Activated T-helper 17 cell treated with anti-CD3 and anti-CD28 coated beads, Interleukin-2, amount 50 U/mL, for 72 hours (primary cell): ENCODE results near the gene ZBTB5. TPM values are rescaled to one million over a fixed set of nuclear protein-coding genes. Genes with fewer than 3 reads are reported as not detected.
"Not testable (repeated sequence)": the region's sequence is repeated elsewhere in the genome, so short reads cannot be mapped to it uniquely, and the experiment has no call there.

ENCODE experiments used
- ATAC-seq: fragments of 150-1000 bp; cut with Tn5 transposase; replicated peaks from 2 replicates; pipeline ENCODE4 v1.10.0; 2021; ENCODE audit warnings: mild to moderate bottlenecking, moderate library complexity
- H3K27ac Mint-ChIP-seq: one replicate; pipeline ENCODE4 v1.8.0; 2022; ENCODE audit warnings: mixed read lengths
- H3K27me3 Mint-ChIP-seq: one replicate; pipeline ENCODE4 v1.8.0; 2022; ENCODE audit warnings: mixed read lengths
- H3K36me3 Mint-ChIP-seq: one replicate; pipeline ENCODE4 v1.8.0; 2022; ENCODE audit warnings: low read depth, mild to moderate bottlenecking, mixed read lengths
- H3K4me1 Mint-ChIP-seq: one replicate; pipeline ENCODE4 v1.8.0; 2022; ENCODE audit warnings: mixed read lengths
- H3K4me3 Mint-ChIP-seq: one replicate; pipeline ENCODE4 v1.8.0; 2022; ENCODE audit warnings: mild to moderate bottlenecking, mixed read lengths
- H3K9me3 Mint-ChIP-seq: one replicate; pipeline ENCODE4 v1.8.0; 2022; ENCODE audit warnings: mixed read lengths
- total RNA-seq, 2 donors: library from RNA; stranded (reverse); gene quantifications; one replicate each; pipeline ENCODE4 v1.2.3, GENCODE V29; 2022

The ZBTB5 gene
- total RNA-seq, 2 donors from 2014 or later = 7.7 to 13.8 TPM

GRCh38 chr9:37430841-37431597 is 34.2 kb downstream of the ZBTB5 start:
- Mint-ChIP-seq H3K27ac (peak overlapping the region; percentile 20), H3K27me3 (no peaks in the 10 kb centered on the region), H3K4me3 (no peak overlapping the region), H3K36me3 (peaks cover 64% of the 10 kb centered on the region), H3K4me1 (no peaks in the 10 kb centered on the region), H3K9me3 (no peaks in the 10 kb centered on the region)
- no peak for ATAC-seq

- Mint-ChIP-seq H3K4me3 (no peak overlapping the region), H3K27ac (no peak overlapping the region), H3K27me3 (no peaks in the 10 kb centered on the region)
Measured at GRCh38 chr9:37429441-37430285, 35.6 kb downstream of the ZBTB5 start.

GRCh38 chr9:37428345-37428744 is 36.9 kb downstream of the ZBTB5 start:
- Mint-ChIP-seq H3K9me3 (no peaks in the 10 kb centered on the region), H3K27ac (no peak overlapping the region), H3K27me3 (no peaks in the 10 kb centered on the region), H3K4me3 (no peak overlapping the region), H3K4me1 (no peaks in the 10 kb centered on the region), H3K36me3 (peaks cover 49% of the 10 kb centered on the region)
- ATAC-seq = no peak

More at GRCh38 chr9:37429441-37430285, 35.6 kb downstream of the ZBTB5 start:
- ATAC-seq = no peak
- Mint-ChIP-seq H3K4me1 (no peaks in the 10 kb centered on the region), H3K9me3 (no peaks in the 10 kb centered on the region), H3K36me3 (peaks cover 55% of the 10 kb centered on the region)

GRCh38 chr9:37426846-37427245 is 38.4 kb downstream of the ZBTB5 start:
- Mint-ChIP-seq H3K27me3 (no peaks in the 10 kb centered on the region), H3K9me3 (no peaks in the 10 kb centered on the region), H3K4me1 (peaks cover 6% of the 10 kb centered on the region), H3K27ac (no peak overlapping the region), H3K36me3 (peaks cover 40% of the 10 kb centered on the region), H3K4me3 (no peak overlapping the region)
- ATAC-seq = no peak

- H3K9me3 Mint-ChIP-seq, H3K4me3 Mint-ChIP-seq, H3K4me1 Mint-ChIP-seq, H3K27ac Mint-ChIP-seq, ATAC-seq, H3K27me3 Mint-ChIP-seq: not testable (repeated sequence)
- H3K36me3 Mint-ChIP-seq = peaks cover 37% of the 10 kb centered on the region
Measured at GRCh38 chr9:37426431-37426830, 38.8 kb downstream of the ZBTB5 start.

- peaks cover 34% of the 10 kb centered on the region for H3K36me3 Mint-ChIP-seq
- H3K4me3 Mint-ChIP-seq = no peak overlapping the region
- H3K4me1 Mint-ChIP-seq = peaks cover 7% of the 10 kb centered on the region
Measured at GRCh38 chr9:37425298-37425752, 39.9 kb downstream of the ZBTB5 start.

GRCh38 chr9:37424686-37425297 is 40.5 kb downstream of the ZBTB5 start:
- H3K4me3 Mint-ChIP-seq = no peak overlapping the region
- H3K9me3 Mint-ChIP-seq = no peaks in the 10 kb centered on the region
- peaks cover 7% of the 10 kb centered on the region for H3K4me1 Mint-ChIP-seq
- H3K27ac Mint-ChIP-seq = no peak overlapping the region
- no peaks in the 10 kb centered on the region for H3K27me3 Mint-ChIP-seq
- H3K36me3 Mint-ChIP-seq = peaks cover 34% of the 10 kb centered on the region
- ATAC-seq = no peak

More at GRCh38 chr9:37425298-37425752, 39.9 kb downstream of the ZBTB5 start:
- Mint-ChIP-seq H3K9me3 (no peaks in the 10 kb centered on the region), H3K27me3 (no peaks in the 10 kb centered on the region), H3K27ac (peak overlapping the region; percentile 33)
- no peak for ATAC-seq

- Mint-ChIP-seq H3K27me3 (no peaks in the 10 kb centered on the region), H3K4me3 (peak overlapping the region; percentile 96), H3K27ac (no peak overlapping the region), H3K9me3 (no peaks in the 10 kb centered on the region), H3K36me3 (peaks cover 34% of the 10 kb centered on the region), H3K4me1 (peaks cover 7% of the 10 kb centered on the region)
- no peak for ATAC-seq
Measured at GRCh38 chr9:37424204-37424685, 41.0 kb downstream of the ZBTB5 start.

GRCh38 chr9:37423508-37423907 is 41.7 kb downstream of the ZBTB5 start:
- Mint-ChIP-seq H3K4me1 (peaks cover 7% of the 10 kb centered on the region), H3K27ac (peak overlapping the region; percentile 98), H3K36me3 (peaks cover 30% of the 10 kb centered on the region), H3K4me3 (peak overlapping the region; percentile 96), H3K9me3 (no peaks in the 10 kb centered on the region), H3K27me3 (no peaks in the 10 kb centered on the region)
- no peak for ATAC-seq

GRCh38 chr9:37422289-37423104 is 42.8 kb downstream of the ZBTB5 start, which contains the start of gene GRHPR:
TSS of gene GRHPR (plus strand) at chr9:37422696. CDS start at chr9:37422751, 55 bp downstream.
- Mint-ChIP-seq H3K27ac (peak within 1 kb of the TSS; percentile 98), H3K4me3 (peak within 1 kb of the TSS; percentile 96), H3K9me3 (no peaks in the 10 kb centered on the region), H3K4me1 (peaks cover 7% of the 10 kb centered on the region), H3K27me3 (no peaks in the 10 kb centered on the region), H3K36me3 (peaks cover 20% of the 10 kb centered on the region)
- peak; percentile 99 for ATAC-seq

- no peaks in the 10 kb centered on the region for H3K27me3 Mint-ChIP-seq
- peak overlapping the region; percentile 96 for H3K4me3 Mint-ChIP-seq
- H3K4me1 Mint-ChIP-seq = peaks cover 7% of the 10 kb centered on the region
- peaks cover 14% of the 10 kb centered on the region for H3K36me3 Mint-ChIP-seq
- H3K9me3 Mint-ChIP-seq = no peaks in the 10 kb centered on the region
- H3K27ac Mint-ChIP-seq = peak overlapping the region; percentile 98
- ATAC-seq = peak; percentile 15
Measured at GRCh38 chr9:37421914-37422288, 43.3 kb downstream of the ZBTB5 start.

- H3K4me1 Mint-ChIP-seq = peaks cover 7% of the 10 kb centered on the region
- no peaks in the 10 kb centered on the region for H3K27me3 Mint-ChIP-seq
- H3K27ac Mint-ChIP-seq = no peak overlapping the region
- H3K36me3 Mint-ChIP-seq = peaks cover under 1% of the 10 kb centered on the region
- ATAC-seq = no peak
- no peaks in the 10 kb centered on the region for H3K9me3 Mint-ChIP-seq
- no peak overlapping the region for H3K4me3 Mint-ChIP-seq
Measured at GRCh38 chr9:37420271-37421215, 44.7 kb downstream of the ZBTB5 start.

- Mint-ChIP-seq H3K27ac (no peak overlapping the region), H3K9me3 (no peaks in the 10 kb centered on the region), H3K4me1 (peaks cover 14% of the 10 kb centered on the region), H3K27me3 (peaks cover 4% of the 10 kb centered on the region), H3K4me3 (no peak overlapping the region), H3K36me3 (no peaks in the 10 kb centered on the region)
- ATAC-seq = no peak
Measured at GRCh38 chr9:37419204-37419603, 46.0 kb downstream of the ZBTB5 start.
